Activated CD4-positive, alpha-beta T cell treated with anti-CD3 and anti-CD28 coated beads, Interleukin-2, amount 50 U/mL, for 4 hours (primary cell): ENCODE measurements around the gene ADAM12.

Source experiments
- DNase-seq, 2 experiments: peaks; one replicate each; pipeline ENCODE4 v3.0.0-alpha.2; 2020

ADAM12 gene

DNA sequence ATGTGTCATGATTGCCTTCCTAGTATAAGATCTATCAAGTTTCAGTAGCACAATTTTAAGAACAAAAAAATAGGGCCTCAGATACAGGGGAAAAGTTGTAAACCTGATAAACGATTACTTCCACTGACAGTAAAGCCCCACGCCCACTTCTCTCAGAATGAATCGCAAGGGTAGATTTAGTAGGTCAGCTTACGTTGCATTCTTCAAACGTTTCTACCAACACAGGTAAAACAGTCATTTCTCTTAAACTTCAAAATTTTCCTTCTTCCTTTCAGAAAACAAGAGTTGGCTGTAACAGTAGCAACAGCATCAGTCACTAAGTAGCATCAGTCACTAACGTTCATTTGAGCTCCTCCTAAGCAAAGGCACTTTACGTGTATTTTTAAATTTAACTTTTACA lies 221.5 kb downstream of the ADAM12 start:
- DNase-seq, result no peak

GRCh38 chr10:126165874-126166273 lies 222.4 kb downstream of the ADAM12 start:
- DNase-seq, result no peak

DNA sequence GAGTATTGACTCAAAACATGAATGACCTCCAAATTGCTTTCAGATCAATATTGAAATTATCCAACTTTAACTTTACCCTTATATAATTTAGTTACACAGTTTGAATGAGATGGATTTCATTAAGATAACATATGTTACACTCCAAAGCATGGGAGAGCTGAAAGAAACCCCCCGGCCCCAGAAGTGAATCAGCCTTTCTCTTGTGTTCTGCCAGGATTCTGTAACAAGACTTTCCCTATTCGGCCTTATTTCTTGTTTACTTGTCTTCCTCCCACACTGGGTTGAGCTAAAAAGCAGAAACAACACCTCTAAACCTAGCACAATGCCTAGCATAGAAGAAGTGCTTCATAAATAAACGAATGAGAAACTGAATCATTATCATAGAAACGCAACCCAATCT lies 224.8 kb downstream of the ADAM12 start:
- DNase-seq, result no peak

DNA sequence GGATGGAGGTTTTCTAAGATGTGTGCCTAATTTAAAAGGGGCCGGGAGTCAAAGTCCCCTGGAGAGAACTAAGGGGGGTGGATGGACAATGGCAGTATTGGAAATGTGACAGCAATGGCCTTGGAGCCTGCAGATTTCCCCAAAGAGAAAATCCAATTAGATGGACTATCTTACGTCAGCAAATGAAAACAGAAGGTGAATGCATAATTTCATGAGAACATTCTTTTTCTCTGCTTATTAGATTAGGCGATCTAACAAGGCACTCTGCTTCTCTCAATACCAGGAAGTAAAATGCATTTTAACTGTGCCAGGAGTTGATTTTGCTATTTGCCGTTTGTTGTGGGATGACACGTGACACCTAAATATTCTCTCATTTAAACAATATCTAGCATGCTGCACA lies 226.6 kb downstream of the ADAM12 start:
- no peak for DNase-seq

DNA sequence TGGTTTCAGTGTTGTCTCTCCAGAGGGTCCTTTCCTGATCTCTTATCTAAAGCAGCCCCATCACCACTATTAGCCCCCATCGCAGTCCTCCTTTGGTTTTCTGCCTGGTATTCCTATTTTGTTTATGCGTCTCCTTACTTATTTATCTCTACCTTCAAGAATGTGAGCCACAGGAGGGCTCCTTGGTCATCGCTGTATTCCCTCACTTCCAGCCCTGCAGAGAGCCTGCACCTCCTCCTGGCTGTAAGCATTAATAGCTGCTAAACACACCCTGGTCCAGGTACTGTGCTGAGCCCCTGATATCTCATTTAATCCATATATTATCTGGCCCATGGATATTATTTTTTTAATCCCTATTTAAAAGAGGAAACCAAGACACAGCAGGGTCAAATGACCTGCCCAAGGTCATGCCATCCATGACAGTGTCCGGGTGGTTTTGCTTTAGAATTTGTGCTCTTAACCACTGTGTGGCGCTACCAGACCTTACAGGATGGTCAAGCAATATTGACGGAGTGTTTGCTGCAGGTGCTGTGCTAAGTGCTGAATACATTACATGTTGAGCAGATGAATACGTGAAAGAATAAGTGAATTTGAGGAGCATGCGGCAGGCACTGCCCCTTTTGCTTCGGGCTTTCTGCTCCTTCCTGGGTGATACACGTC lies 227.2 kb downstream of the ADAM12 start:
- DNase-seq, result no peak

- no peak for DNase-seq
Observed at GRCh38 chr10:126160571-126160970, 227.7 kb downstream of the ADAM12 start.

DNA sequence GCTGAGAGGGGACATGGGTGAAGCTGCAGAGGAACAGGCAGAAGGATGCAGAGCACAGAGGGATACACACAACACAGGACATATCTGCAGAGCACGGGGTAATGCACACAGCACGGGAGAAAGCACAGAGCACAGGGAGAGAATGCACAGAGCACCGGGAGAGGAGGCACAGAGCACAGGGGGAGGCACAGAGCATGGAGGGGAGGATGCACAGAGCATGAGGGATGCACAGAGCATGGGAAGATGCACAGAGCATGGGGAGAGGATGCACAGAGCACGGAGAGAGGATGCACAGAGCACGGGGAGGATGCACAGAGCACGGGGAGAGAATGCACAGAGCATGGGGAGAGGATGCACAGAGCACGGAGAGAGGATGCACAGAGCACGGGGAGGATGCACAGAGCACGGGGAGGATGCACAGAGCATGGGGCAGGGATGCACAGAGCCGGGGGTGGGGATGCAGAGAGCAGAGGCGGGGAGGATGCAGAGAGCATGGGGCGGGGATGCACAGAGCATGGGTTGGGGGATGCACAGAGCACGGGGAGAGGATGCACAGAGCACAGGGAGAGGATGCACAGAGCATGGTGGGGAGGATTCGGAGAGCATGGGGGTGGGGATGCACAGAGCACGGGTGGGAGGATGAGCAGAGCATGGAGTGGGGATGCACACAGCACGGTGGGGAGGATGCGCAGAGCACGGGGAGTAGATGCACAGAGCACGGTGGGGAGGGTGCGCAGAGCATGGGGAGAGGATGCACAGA lies 230.0 kb downstream of the ADAM12 start:
- DNase-seq, result no peak

- DNase-seq, result no peak
Observed at GRCh38 chr10:126157189-126157588, 231.1 kb downstream of the ADAM12 start.

- no peak for DNase-seq
Observed at GRCh38 chr10:126156503-126156902, 231.8 kb downstream of the ADAM12 start.

DNA sequence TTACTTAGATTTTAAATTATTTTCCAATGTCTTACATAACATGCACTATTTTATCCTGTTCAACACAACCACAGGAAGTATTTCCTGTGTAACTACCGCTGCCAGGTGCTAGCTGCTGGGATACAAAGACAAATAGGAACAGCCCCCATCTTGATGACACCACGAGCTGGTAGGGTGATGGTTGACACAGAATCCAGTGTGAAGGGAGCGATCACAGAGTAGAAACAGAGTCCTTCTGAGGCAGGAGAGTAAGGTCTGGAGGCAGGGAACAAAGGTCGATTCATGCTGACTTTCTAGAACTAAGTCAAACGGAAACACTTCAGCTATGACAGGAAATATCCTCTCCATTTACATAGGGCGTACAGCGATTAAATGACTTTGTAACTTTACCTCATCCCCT lies 232.3 kb downstream of the ADAM12 start:
- DNase-seq, result no peak

- DNase-seq, result no peak
Observed at GRCh38 chr10:126155528-126155927, 232.7 kb downstream of the ADAM12 start.

- no peak for DNase-seq
Observed at GRCh38 chr10:126153711-126154628, 234.3 kb downstream of the ADAM12 start.

DNA sequence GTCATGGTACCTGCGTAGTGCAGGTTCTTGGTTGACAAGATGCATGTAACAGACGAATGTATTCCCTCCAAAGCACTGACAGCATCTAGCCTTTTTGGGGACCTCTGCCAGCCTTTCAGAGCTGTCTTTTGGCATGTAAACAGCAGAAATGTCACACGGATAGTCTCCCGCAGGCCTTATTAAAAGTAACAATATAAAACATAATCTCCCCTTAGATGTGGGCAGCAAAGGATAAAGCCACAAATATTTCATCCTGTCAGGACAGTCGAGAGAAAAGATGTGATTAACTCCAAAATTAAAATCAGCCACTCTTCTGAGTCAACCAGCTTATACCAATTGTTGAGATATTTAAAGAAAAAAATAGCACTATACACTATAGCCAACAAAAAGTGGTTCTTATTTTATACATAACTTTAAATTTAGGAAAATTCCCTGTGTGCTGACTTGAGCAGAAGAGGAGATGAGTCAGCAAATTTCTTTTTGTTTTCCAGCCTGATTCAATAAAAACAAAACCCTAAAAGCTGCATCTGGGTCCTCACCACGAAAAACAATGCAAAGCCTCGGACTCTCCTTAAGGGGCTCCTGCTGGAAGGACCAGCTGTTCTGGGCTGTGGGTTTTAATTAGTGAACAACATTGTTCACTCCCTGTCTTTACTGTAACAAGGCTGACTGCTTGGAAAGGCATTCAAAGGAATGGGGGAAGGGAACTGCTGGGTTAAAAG lies 240.2 kb downstream of the ADAM12 start:
- DNase-seq, result no peak

GRCh38 chr10:126146771-126147170 lies 241.5 kb downstream of the ADAM12 start:
- no peak for DNase-seq

GRCh38 chr10:126143117-126143516 lies 245.2 kb downstream of the ADAM12 start:
- DNase-seq, result no peak

DNA sequence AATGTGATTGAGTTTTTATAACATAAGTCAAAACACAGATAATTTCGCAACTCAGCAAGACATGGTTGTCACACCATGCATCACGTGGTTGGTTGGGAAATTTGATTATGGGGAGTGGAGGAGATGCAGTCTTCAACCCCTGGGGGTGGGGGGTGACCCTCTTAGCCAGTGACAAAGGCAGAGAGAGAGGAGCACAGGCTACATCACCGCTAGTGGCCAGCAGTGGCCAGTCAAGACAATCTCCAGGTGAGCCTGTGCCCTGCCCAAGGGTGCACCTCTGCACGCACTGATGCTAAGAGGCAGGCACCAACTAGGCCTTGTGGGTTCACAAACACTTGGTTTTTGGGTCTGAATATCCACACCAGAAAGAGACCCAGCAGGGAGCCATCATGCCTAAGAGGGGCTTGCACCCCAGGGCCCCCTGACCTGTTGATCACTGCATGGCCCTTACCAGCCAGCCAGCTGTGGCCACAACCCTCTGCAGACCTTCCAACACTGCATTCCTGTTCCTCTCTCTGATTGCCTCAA lies 247.5 kb downstream of the ADAM12 start:
- DNase-seq, result no peak

DNA sequence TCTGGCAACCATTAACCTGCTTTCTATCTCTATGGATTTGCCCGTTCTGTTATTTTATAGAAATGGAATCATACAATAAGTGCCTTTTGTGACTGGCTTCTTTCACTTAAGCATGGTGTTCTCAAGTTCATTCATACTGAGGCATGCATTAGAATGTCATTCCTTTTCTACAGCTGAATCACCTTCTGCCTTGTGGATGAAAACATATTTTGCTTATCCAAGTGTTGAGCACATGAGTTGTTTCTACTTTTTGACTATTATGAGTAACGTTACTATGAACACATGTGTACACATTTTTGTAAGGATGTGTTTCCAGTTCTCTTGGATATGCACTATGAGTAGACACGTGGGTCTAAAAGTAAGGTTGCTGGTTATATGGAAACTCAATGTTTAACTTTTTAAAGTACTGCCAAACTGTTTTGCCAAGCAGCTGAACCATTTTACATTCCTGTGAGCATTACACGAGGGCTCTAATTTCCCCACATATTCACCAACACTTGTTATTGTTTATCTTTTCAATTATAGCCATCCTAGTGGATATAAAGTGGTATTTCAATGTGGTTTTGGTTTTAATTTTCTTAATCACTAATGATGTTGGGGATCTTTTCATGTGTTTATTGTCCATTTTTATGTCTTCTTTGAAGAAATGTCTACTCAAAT lies 250.6 kb downstream of the ADAM12 start:
- no peak for DNase-seq

DNA sequence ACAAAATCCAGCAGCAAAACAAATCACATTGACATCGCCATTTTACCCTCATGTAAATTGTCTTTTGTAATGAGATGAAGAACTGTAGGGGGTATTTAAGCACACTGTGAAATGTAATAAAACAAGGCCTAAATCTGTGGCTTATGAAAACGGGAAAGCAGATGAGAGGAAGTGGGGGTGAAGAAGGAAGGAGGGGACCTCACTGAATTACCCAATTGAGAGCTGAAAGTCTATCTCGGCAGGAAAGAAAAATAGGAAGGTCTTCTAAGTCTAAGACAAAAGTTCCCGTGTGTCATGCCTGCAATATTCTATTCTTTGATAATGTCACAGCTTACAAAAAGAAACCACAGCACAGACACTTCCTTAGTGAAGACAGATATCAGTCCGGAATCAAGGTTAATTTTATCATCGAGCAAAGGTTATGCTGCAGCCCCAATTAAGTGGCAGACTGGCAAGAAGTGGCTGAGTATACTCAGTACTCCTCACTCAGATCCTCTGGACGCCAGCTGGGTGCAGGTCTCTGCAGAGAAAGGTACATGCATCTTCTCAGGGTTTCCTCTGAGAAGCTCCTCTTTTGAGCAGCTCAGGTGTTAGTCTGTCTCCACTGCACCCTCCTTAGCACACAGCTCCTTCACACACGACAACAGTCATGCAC lies 252.2 kb downstream of the ADAM12 start:
- no peak for DNase-seq

DNA sequence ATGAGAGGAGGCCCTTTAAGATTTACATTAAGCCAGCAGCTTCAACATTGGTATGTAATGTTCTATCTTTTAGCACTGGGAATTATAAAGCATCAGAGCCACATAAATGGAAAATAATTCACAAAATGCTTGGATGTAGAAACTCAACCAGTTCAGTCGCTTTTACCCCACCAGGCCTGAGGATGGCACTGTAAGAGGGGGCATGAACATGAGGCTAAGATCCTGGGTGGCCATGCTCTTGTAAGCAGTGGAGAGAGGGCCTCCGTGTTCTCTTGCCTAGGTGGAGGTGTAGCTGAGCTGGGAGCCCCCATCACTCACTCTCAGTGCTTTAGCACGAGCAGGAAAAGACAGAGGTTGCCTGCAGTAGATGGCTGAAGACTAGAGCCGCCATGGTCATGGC lies 253.1 kb downstream of the ADAM12 start:
- DNase-seq, result no peak

- DNase-seq, result no peak
Observed at GRCh38 chr10:126133906-126134656, 254.2 kb downstream of the ADAM12 start.
